Brain microvascular endothelial cell (primary cell): Measurements from ENCODE around the gene SLC31A2.

Source experiments
- DNase-seq: peaks from one replicate; pipeline ENCODE4 v3.0.0-alpha.2; 2020
- H3K27ac ChIP-seq: fragments of 250-450 bp; sonication (Bioruptor Pico); 2 replicates; pipeline ENCODE4 v1.5.1; 2020; ENCODE audit warnings: mild to moderate bottlenecking, moderate library complexity
- H3K27me3 ChIP-seq: fragments of 250-450 bp; sonication (Bioruptor Pico); replicated peaks from 2 replicates; pipeline ENCODE4 v1.5.1; 2020; ENCODE audit warnings: mild to moderate bottlenecking
- H3K36me3 ChIP-seq: fragments of 250-450 bp; sonication (Bioruptor Pico); replicated peaks from 2 replicates; pipeline ENCODE4 v1.5.1; 2020; ENCODE audit warnings: mild to moderate bottlenecking
- H3K4me3 ChIP-seq: 2 replicates; pipeline ENCODE4 v1.5.1; 2011; ENCODE audit warnings: low read depth, mild to moderate bottlenecking, control low read depth, low read length, moderate library complexity
- in situ Hi-C: cut with HindIII; loops from 2 replicates; pipeline ENCODE4 v1.10.0; 2017; ENCODE audit warnings: low sequenced_read_pairs, low pct_ligation_motif_present
- TF ChIP-seq, protein P1 (sequence below): IDR thresholded peaks from 2 replicates; pipeline ENCODE4 v1.5.1; 2011; ENCODE audit warnings: low read depth, mild to moderate bottlenecking, moderate library complexity, low read length, control low read depth, inconsistent platforms; ENCODE audit errors: missing control alignments

Gene SLC31A2

DNA sequence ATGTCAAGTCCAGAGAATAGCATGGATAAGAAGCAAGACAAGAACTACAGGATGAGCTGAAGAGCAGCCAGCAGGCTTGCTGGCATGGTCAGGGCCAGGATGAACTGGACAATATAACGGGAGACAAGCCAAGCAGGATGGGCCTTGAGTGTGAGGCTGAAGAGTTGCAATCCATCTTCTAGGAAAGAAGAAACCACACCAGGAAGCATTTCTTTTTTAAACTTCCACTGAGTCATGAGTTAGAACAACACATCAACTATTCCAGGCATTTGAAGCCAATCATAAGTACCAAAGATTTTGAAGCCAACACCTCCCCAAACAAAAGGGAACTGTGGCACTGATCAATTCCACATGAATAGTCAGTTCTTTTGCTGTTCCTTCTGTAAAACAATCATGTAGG lies 27.3 kb downstream of the SLC31A2 start:
- Histone ChIP-seq H3K27me3 (no peaks in the 10 kb centered on the region), H3K4me3 (no peak overlapping the region), H3K27ac (no peak overlapping the region), H3K36me3 (peaks cover 49% of the 10 kb centered on the region)
- DNase-seq, result peak; percentile 20
- TF ChIP-seq, protein P1, sequence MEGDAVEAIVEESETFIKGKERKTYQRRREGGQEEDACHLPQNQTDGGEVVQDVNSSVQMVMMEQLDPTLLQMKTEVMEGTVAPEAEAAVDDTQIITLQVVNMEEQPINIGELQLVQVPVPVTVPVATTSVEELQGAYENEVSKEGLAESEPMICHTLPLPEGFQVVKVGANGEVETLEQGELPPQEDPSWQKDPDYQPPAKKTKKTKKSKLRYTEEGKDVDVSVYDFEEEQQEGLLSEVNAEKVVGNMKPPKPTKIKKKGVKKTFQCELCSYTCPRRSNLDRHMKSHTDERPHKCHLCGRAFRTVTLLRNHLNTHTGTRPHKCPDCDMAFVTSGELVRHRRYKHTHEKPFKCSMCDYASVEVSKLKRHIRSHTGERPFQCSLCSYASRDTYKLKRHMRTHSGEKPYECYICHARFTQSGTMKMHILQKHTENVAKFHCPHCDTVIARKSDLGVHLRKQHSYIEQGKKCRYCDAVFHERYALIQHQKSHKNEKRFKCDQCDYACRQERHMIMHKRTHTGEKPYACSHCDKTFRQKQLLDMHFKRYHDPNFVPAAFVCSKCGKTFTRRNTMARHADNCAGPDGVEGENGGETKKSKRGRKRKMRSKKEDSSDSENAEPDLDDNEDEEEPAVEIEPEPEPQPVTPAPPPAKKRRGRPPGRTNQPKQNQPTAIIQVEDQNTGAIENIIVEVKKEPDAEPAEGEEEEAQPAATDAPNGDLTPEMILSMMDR, result no peak
- in situ Hi-C loops, result no loop called here

DNA sequence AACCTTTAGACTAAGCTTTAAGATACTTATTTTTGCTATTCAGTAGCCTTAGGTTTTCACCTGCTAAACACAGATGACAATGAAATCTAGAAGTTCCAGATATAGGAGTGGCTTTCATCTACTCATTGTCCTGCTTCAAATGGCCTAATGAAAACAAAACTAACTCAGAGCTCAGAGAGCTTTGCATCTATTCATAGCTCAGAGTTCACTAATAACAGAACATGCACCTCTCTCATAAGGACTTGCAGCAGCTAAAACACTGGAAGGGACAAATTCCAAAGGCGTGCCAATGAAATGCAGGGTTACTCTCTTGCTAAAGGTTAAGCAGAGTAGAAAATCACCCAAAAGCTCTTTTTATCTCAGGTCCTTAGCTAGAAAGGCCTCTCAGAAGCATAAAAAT lies 29.0 kb downstream of the SLC31A2 start:
- peaks cover 54% of the 10 kb centered on the region for H3K36me3 ChIP-seq
- in situ Hi-C loops, result no loop called here
- DNase-seq, result no peak
- H3K4me3 ChIP-seq, result no peak overlapping the region
- TF ChIP-seq, protein P1, result no peak
- H3K27me3 ChIP-seq, result no peaks in the 10 kb centered on the region
- H3K27ac ChIP-seq, result no peak overlapping the region

DNA sequence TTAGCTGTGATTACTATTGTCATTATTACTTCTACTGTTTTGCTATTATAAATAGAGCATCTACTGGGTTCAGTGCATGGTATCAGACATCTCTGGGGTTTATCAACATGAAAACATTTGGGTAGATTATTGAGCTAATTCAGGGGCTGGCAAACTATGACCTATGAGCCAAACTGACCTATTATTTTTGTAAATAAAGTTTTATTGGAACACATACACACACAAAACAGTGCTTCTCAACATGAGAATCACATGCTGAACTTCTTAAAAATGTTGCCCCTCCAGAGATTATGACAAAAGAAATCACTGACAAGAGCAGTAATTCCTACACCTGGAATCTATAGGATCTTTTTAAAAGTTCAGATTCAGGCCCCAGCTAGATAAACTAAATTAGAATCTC lies 30.4 kb downstream of the SLC31A2 start:
- TF ChIP-seq, protein P1, result no peak
- H3K27ac ChIP-seq, result no peak overlapping the region
- no peaks in the 10 kb centered on the region for H3K27me3 ChIP-seq
- in situ Hi-C loops, result no loop called here
- DNase-seq, result no peak
- peaks cover 56% of the 10 kb centered on the region for H3K36me3 ChIP-seq
- no peak overlapping the region for H3K4me3 ChIP-seq

DNA sequence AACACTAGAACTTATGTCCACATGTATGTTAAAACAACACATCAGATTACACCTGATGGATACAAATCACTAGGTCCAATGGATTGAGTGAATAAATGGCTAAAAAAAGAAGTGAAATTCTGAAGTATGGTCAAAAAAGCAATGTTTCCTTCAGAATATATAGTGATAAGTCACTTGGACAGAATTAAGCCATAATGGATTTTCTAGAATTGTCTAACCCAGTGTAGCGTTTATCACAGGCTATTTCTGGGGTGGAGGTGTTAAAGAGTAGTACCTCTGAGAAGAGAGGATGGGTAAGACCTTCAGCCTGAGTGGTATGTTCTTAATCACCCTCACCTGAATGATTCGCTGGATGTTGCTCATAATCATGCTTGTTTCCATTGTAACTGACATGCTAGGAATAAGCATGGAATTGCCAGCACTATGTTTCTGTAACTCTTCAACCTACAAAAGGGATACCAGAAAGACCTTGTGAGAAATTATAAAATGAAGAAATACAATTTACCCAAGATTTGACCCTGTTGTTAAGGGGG lies 33.2 kb downstream of the SLC31A2 start:
- Histone ChIP-seq H3K4me3 (no peak overlapping the region), H3K27me3 (no peaks in the 10 kb centered on the region), H3K27ac (no peak overlapping the region), H3K36me3 (peaks cover 50% of the 10 kb centered on the region)
- DNase-seq, result no peak
- in situ Hi-C loops, result no loop called here
- TF ChIP-seq, protein P1, result no peak

DNA sequence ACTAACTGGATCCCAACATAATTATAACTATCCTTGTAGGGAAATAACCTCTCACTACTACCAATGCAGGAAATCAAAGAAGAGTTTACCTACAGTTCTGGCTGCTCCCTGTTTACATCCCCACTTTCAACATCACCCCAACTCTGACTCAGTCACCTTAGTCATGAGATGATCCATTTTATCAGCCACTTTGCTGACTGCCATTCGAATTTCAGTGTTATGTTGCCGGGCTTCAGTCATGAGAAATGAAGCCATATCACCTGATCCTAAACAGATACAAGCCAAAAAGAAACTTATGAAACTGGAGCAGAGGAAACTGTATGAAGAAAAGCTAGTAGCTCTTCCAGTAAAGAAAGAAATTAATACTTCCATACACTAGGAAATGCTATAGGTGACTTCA lies 33.7 kb downstream of the SLC31A2 start:
- TF ChIP-seq, protein P1, result no peak
- DNase-seq, result no peak
- in situ Hi-C loops, result no loop called here
- H3K27me3 ChIP-seq, result no peaks in the 10 kb centered on the region
- no peak overlapping the region for H3K4me3 ChIP-seq
- no peak overlapping the region for H3K27ac ChIP-seq
- H3K36me3 ChIP-seq, result peaks cover 50% of the 10 kb centered on the region

DNA sequence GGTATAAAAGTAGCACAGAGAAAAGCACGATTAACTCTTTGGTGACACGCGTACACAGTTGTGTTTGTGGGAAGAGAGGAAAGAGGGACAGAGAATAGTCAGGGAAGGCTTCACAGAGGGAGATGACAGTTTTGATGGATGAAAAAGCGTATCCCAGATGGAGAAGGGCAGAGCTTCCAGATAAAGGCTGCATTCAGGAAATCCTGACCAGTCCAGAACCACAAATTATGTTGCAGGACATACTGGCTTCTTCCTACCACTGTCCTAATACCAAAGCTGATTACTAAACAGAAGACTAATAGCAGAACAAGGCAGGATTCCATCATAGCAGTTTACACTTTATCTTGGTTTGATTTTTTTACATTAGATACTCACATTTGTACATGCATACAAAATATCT lies 34.5 kb downstream of the SLC31A2 start:
- no peak overlapping the region for H3K4me3 ChIP-seq

More for the DNA sequence above, 34.5 kb downstream of the SLC31A2 start:
- no peak for DNase-seq
- peaks cover 53% of the 10 kb centered on the region for H3K36me3 ChIP-seq
- TF ChIP-seq, protein P1, result no peak
- no peak overlapping the region for H3K27ac ChIP-seq
- in situ Hi-C loops, result no loop called here
- no peaks in the 10 kb centered on the region for H3K27me3 ChIP-seq
